ENCODE data around the gene SECISBP2.

SECISBP2 gene

DNA sequence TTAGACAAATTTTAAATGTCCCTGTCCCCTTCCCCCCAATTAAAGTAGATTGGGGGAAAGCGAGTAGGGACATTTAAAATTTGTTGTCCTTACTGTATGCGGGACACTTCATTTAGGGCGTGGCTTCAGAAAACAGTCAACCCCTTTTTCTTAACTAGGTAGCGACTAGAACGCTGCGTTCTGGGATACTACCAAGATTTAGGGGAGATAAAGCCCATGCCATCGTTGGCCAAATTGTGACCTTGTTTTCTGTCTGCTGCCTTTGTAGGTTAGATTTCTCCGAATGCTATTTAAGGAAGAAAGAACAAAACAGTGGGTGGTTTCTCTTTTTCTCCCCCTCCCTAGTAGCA, 6.1 kb upstream of the SECISBP2 start:
- H4K8ac ChIP-seq (ENCODE audit: low read length), result no peak overlapping the region
- 0% methylated on average over 7 of the region's 8 CpGs for WGBS
- peak overlapping the region; percentile 54 for H3K4me2 ChIP-seq (ENCODE audit: low read length, poor library complexity, severe bottlenecking)
- H3K18ac ChIP-seq (ENCODE audit: low read depth in 1 of 2, low read length in 2 of 2), result no peak overlapping the region
- H3K23ac ChIP-seq (ENCODE audit: low read length in 2 of 2), result no peak overlapping the region
- peak overlapping the region; percentile 88 for H3K9ac ChIP-seq (ENCODE audit: low read length)
- H4K91ac ChIP-seq (ENCODE audit: low read length), result no peak overlapping the region
- H3K4me3 ChIP-seq (ENCODE audit: insufficient read depth in 1 of 2, low read depth in 1 of 2, low read length in 2 of 2), result peak overlapping the region in 1 of 2 experiments; percentile 96
- no peaks in the 10 kb centered on the region for H3K27me3 ChIP-seq (ENCODE audit: control insufficient read depth in 1 of 2, insufficient read depth in 1 of 2, low read length in 2 of 2)
- no peak overlapping the region for H2BK5ac ChIP-seq (ENCODE audit: low read depth, low read length, poor library complexity, severe bottlenecking)
- no peak overlapping the region for H2BK12ac ChIP-seq (ENCODE audit: low read length in 2 of 2)
- peak; percentile 51 for DNase-seq
- peaks cover 0 to 29% of the 10 kb centered on the region in 2 experiments for H3K36me3 ChIP-seq (ENCODE audit: control insufficient read depth in 1 of 2, insufficient read depth in 2 of 2, low read depth in 1 of 2, low read length in 2 of 2)
- H2AK5ac ChIP-seq (ENCODE audit: low read length, severe bottlenecking), result no peak overlapping the region
- H2BK120ac ChIP-seq (ENCODE audit: low read depth, low read length), result no peak overlapping the region
- H2AFZ ChIP-seq (ENCODE audit: low read depth, low read length), result no peak overlapping the region
- H3K14ac ChIP-seq (ENCODE audit: low read length in 2 of 2), result no peak overlapping the region
- H3K4ac ChIP-seq (ENCODE audit: low read depth in 1 of 2, low read length in 2 of 2), result no peak overlapping the region
- H2BK15ac ChIP-seq (ENCODE audit: low read depth, poor library complexity, severe bottlenecking), result no peak overlapping the region
- peak overlapping the region; percentile 33 for H3K27ac ChIP-seq (ENCODE audit: low read length, poor library complexity, severe bottlenecking)
- no peaks in the 10 kb centered on the region for H3K9me3 ChIP-seq (ENCODE audit: control insufficient read depth, low read length)
- H3K79me1 ChIP-seq (replicated peaks; ENCODE audit: low read length, poor library complexity, severe bottlenecking), result peaks cover 8% of the 10 kb centered on the region
- peaks cover 2% of the 10 kb centered on the region for H3K4me1 ChIP-seq (ENCODE audit: control insufficient read depth, insufficient read depth, low read depth, low read length)

DNA sequence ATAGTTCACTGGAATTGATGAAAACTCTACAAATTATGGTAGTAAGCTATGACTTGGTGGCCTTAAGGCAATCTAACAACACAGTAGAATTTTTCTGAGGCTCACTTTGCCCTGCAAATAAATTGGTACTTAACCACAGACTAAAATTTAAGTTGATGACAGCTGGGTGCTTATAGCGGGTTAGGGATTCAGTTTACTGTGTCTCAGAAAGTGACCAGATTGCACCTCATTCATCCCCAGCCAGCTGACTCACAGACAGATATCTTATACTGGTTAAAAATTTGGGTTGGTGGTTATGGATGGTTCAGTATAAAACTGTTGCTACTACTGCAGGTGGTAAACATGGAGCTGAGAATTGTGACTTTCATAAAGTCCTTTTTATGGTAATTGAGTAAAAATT, 4.5 kb upstream of the SECISBP2 start:
- no CpG with 5 or more reads among the region's 1 CpG for WGBS

DNA sequence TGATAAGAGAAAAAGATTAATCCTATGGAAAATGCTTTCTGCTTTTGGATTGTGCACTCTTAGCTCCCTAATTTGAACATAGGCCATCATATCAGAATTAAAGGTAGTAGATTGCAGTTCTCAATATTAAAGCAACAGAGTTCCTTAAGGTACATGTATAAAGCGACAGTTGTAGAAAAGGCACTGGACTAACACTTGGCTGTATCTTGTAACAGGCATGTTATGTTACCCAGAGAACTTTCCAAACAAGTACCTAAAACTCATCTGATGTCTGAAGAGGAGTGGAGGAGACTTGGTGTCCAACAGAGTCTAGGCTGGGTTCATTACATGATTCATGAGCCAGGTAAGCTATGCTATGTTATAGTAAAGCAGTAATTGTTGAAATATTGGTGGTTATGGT, 3.3 kb upstream of the SECISBP2 start:
- no CpG with 5 or more reads among the region's 1 CpG for WGBS
- H3K9me3 ChIP-seq (ENCODE audit: control insufficient read depth, low read length), result no peaks in the 10 kb centered on the region

More for the DNA sequence above, 4.5 kb upstream of the SECISBP2 start:
- H3K18ac ChIP-seq (ENCODE audit: low read depth in 1 of 2, low read length in 2 of 2), result no peak overlapping the region
- H3K9me3 ChIP-seq (ENCODE audit: control insufficient read depth, low read length), result no peaks in the 10 kb centered on the region
- peaks cover 0 to 20% of the 10 kb centered on the region in 2 experiments for H3K36me3 ChIP-seq (ENCODE audit: control insufficient read depth in 1 of 2, insufficient read depth in 2 of 2, low read depth in 1 of 2, low read length in 2 of 2)
- no peak overlapping the region for H2AK5ac ChIP-seq (ENCODE audit: low read length, severe bottlenecking)
- H3K4me2 ChIP-seq (ENCODE audit: low read length, poor library complexity, severe bottlenecking), result peak overlapping the region; percentile 66
- no peak overlapping the region for H3K14ac ChIP-seq (ENCODE audit: low read length in 2 of 2)
- H3K4me3 ChIP-seq (ENCODE audit: insufficient read depth in 1 of 2, low read depth in 1 of 2, low read length in 2 of 2), result peak overlapping the region in 1 of 2 experiments; percentile 96
- H3K27ac ChIP-seq (ENCODE audit: low read length, poor library complexity, severe bottlenecking), result no peak overlapping the region
- H3K79me1 ChIP-seq (replicated peaks; ENCODE audit: low read length, poor library complexity, severe bottlenecking), result peaks cover 10% of the 10 kb centered on the region
- no peak overlapping the region for H2BK5ac ChIP-seq (ENCODE audit: low read depth, low read length, poor library complexity, severe bottlenecking)
- H4K8ac ChIP-seq (ENCODE audit: low read length), result no peak overlapping the region
- H3K4ac ChIP-seq (ENCODE audit: low read depth in 1 of 2, low read length in 2 of 2), result no peak overlapping the region
- no peak overlapping the region for H2BK15ac ChIP-seq (ENCODE audit: low read depth, poor library complexity, severe bottlenecking)
- no peak overlapping the region for H2AFZ ChIP-seq (ENCODE audit: low read depth, low read length)
- no peak overlapping the region for H2BK120ac ChIP-seq (ENCODE audit: low read depth, low read length)
- peak overlapping the region; percentile 88 for H3K9ac ChIP-seq (ENCODE audit: low read length)
- peaks cover 4% of the 10 kb centered on the region for H3K4me1 ChIP-seq (ENCODE audit: control insufficient read depth, insufficient read depth, low read depth, low read length)
- no peak overlapping the region for H4K91ac ChIP-seq (ENCODE audit: low read length)
- no peaks in the 10 kb centered on the region for H3K27me3 ChIP-seq (ENCODE audit: control insufficient read depth in 1 of 2, insufficient read depth in 1 of 2, low read length in 2 of 2)
- no peak overlapping the region for H2BK12ac ChIP-seq (ENCODE audit: low read length in 2 of 2)
- no peak overlapping the region for H3K23ac ChIP-seq (ENCODE audit: low read length in 2 of 2)
- DNase-seq, result peak; percentile 42

DNA sequence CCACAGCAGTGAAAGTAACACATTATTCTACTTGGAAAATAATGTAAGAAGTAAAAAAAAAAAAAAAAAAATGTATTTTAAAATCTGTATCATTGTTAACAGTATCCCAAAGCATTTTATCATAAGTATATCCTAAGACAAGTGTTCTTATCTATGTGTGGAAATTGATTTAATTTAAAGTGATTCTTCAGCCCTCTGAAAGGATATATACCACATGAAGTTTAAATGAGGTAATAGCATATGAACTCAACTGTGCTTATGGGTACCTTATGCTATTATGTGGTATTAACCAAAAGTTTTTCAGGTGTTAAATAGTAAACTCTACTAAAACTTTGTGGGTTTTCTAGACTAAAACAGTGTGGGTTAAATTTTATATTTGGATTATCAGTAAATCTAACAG, 2.8 kb upstream of the SECISBP2 start:
- Histone ChIP-seq H3K4ac (ENCODE audit: low read depth in 1 of 2, low read length in 2 of 2) (no peak overlapping the region), H2BK12ac (ENCODE audit: low read length in 2 of 2) (no peak overlapping the region), H3K9ac (ENCODE audit: low read length) (peak overlapping the region; percentile 88), H3K4me2 (ENCODE audit: low read length, poor library complexity, severe bottlenecking) (no peak overlapping the region), H2AFZ (ENCODE audit: low read depth, low read length) (no peak overlapping the region), H2BK120ac (ENCODE audit: low read depth, low read length) (no peak overlapping the region), H4K8ac (ENCODE audit: low read length) (no peak overlapping the region), H2BK5ac (ENCODE audit: low read depth, low read length, poor library complexity, severe bottlenecking) (no peak overlapping the region), H3K4me3 (ENCODE audit: insufficient read depth in 1 of 2, low read depth in 1 of 2, low read length in 2 of 2) (no peak overlapping the region), H3K79me1 (replicated peaks; ENCODE audit: low read length, poor library complexity, severe bottlenecking) (peaks cover 8% of the 10 kb centered on the region), H3K36me3 (ENCODE audit: control insufficient read depth in 1 of 2, insufficient read depth in 2 of 2, low read depth in 1 of 2, low read length in 2 of 2) (peaks cover 0 to 20% of the 10 kb centered on the region in 2 experiments), H4K91ac (ENCODE audit: low read length) (no peak overlapping the region), H3K23ac (ENCODE audit: low read length in 2 of 2) (no peak overlapping the region), H2AK5ac (ENCODE audit: low read length, severe bottlenecking) (no peak overlapping the region), H3K14ac (ENCODE audit: low read length in 2 of 2) (no peak overlapping the region), H3K4me1 (ENCODE audit: control insufficient read depth, insufficient read depth, low read depth, low read length) (peaks cover 6% of the 10 kb centered on the region), H3K27me3 (ENCODE audit: control insufficient read depth in 1 of 2, insufficient read depth in 1 of 2, low read length in 2 of 2) (no peaks in the 10 kb centered on the region), H2BK15ac (ENCODE audit: low read depth, poor library complexity, severe bottlenecking) (no peak overlapping the region), H3K9me3 (ENCODE audit: control insufficient read depth, low read length) (no peaks in the 10 kb centered on the region), H3K18ac (ENCODE audit: low read depth in 1 of 2, low read length in 2 of 2) (no peak overlapping the region), H3K27ac (ENCODE audit: low read length, poor library complexity, severe bottlenecking) (no peak overlapping the region)
- no peak for DNase-seq

More for the DNA sequence above, 3.3 kb upstream of the SECISBP2 start:
- H2AFZ ChIP-seq (ENCODE audit: low read depth, low read length), result no peak overlapping the region
- peaks cover 0 to 20% of the 10 kb centered on the region in 2 experiments for H3K36me3 ChIP-seq (ENCODE audit: control insufficient read depth in 1 of 2, insufficient read depth in 2 of 2, low read depth in 1 of 2, low read length in 2 of 2)
- H4K91ac ChIP-seq (ENCODE audit: low read length), result no peak overlapping the region
- H3K9ac ChIP-seq (ENCODE audit: low read length), result peak overlapping the region; percentile 88
- H3K27ac ChIP-seq (ENCODE audit: low read length, poor library complexity, severe bottlenecking), result no peak overlapping the region
- H3K14ac ChIP-seq (ENCODE audit: low read length in 2 of 2), result no peak overlapping the region
- no peak overlapping the region for H3K23ac ChIP-seq (ENCODE audit: low read length in 2 of 2)
- peaks cover 4% of the 10 kb centered on the region for H3K4me1 ChIP-seq (ENCODE audit: control insufficient read depth, insufficient read depth, low read depth, low read length)
- H2BK5ac ChIP-seq (ENCODE audit: low read depth, low read length, poor library complexity, severe bottlenecking), result no peak overlapping the region
- no peak overlapping the region for H2BK15ac ChIP-seq (ENCODE audit: low read depth, poor library complexity, severe bottlenecking)
- no peak for DNase-seq
- H3K27me3 ChIP-seq (ENCODE audit: control insufficient read depth in 1 of 2, insufficient read depth in 1 of 2, low read length in 2 of 2), result no peaks in the 10 kb centered on the region
- no peak overlapping the region for H3K4ac ChIP-seq (ENCODE audit: low read depth in 1 of 2, low read length in 2 of 2)
- H2BK120ac ChIP-seq (ENCODE audit: low read depth, low read length), result no peak overlapping the region
- H2AK5ac ChIP-seq (ENCODE audit: low read length, severe bottlenecking), result no peak overlapping the region
- H3K18ac ChIP-seq (ENCODE audit: low read depth in 1 of 2, low read length in 2 of 2), result no peak overlapping the region
- H3K79me1 ChIP-seq (replicated peaks; ENCODE audit: low read length, poor library complexity, severe bottlenecking), result peaks cover 10% of the 10 kb centered on the region
- H3K4me2 ChIP-seq (ENCODE audit: low read length, poor library complexity, severe bottlenecking), result no peak overlapping the region
- no peak overlapping the region for H4K8ac ChIP-seq (ENCODE audit: low read length)
- no peak overlapping the region for H2BK12ac ChIP-seq (ENCODE audit: low read length in 2 of 2)
- H3K4me3 ChIP-seq (ENCODE audit: insufficient read depth in 1 of 2, low read depth in 1 of 2, low read length in 2 of 2), result peak overlapping the region in 1 of 2 experiments; percentile 96
